ENCODE results near the gene LSM7. TPM values are rescaled to one million over a fixed set of nuclear protein-coding genes. Genes with fewer than 3 reads are reported as not detected.

The LSM7 gene
- total RNA-seq, 4 donors from 2014 or later, result 59.8 to 152 (median 109) TPM

DNA sequence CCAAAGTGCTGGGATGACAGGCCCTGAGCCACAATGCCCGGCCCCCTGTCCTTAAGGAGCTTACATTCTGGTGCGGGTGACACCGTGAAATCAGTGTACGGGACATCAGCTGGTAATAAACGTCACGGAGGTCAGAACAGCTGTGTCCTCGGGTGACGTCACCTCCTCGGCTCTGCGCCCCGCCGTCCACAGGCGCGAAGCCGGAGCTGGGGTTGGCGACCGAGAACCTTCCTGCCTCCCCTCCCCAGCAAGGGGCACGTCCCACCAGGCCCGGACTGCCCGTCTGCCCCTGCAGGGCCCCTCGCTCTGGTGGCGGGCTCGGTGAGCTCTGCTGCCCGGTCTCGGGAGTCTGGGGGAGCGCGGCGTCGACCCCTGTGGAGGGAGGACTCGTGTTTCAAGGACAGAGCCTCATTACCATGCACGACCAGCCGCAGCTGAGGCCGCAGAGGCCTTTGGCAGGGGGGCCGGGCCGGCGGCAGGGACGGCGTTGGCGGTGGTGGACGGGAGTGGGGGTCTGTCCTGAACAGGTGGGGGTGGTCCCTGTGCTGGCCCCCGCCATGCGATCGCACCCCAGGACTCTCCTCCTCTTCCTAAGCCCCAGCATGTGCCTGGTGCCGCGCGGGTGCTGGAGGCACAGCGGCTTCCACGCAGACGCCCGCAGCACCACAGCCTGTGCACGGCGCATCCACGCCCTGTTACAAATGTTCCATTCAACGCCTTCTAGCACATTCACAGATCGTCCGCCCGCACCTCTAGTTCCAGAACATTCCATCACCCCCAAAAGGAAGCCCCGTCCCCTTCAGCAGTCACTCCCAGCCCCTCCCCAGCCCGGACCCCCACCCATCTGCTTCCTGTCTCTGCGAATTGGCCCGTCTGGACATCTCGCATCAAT, 25.8 kb downstream of the LSM7 start:
- no peaks in the 10 kb centered on the region for H3K9me3 ChIP-seq
- H3K27ac ChIP-seq, result peak overlapping the region in 2 of 4 donors; percentile 17 to 73
- DNase-seq, result peak in 2 of 3 donors; percentile 77 to 83
- H3K27me3 ChIP-seq, result peaks cover 0 to 9% of the 10 kb centered on the region in 2 donors
- TF ChIP-seq POLR2A (IDR thresholded peaks at IDR 0.05), result no peak
- TF ChIP-seq CTCF (IDR thresholded peaks at IDR 0.05), result no peak
- no peaks in the 10 kb centered on the region for H3K36me3 ChIP-seq
- peak overlapping the region in 3 of 4 donors; percentile 3 to 32 (median 24) for H3K4me3 ChIP-seq
- H3K4me1 ChIP-seq, result peaks cover 0 to 20% (median 9%) of the 10 kb centered on the region in 4 donors

GRCh38 chr19:2300533-2300932, 27.9 kb downstream of the LSM7 start:
- peaks cover 0 to 3% (median 0%) of the 10 kb centered on the region in 4 donors for H3K9me3 ChIP-seq
- DNase-seq, result no peak
- H3K4me3 ChIP-seq, result no peak overlapping the region
- peaks cover 0 to 16% (median 8%) of the 10 kb centered on the region in 4 donors for H3K4me1 ChIP-seq
- peak overlapping the region in 1 of 4 donors; percentile 58 for H3K27ac ChIP-seq
- H3K36me3 ChIP-seq, result no peaks in the 10 kb centered on the region
- no peaks in the 10 kb centered on the region for H3K27me3 ChIP-seq
- TF ChIP-seq CTCF (IDR thresholded peaks at IDR 0.05) (no peak), POLR2A (IDR thresholded peaks at IDR 0.05) (no peak)

GRCh38 chr19:2296141-2296540, 32.2 kb downstream of the LSM7 start:
- Histone ChIP-seq H3K9me3 (peaks cover 0 to 3% (median 0%) of the 10 kb centered on the region in 4 donors), H3K27ac (no peak overlapping the region), H3K4me1 (peaks cover 0 to 21% (median 10%) of the 10 kb centered on the region in 4 donors), H3K27me3 (peaks cover 0 to 6% of the 10 kb centered on the region in 2 donors), H3K4me3 (no peak overlapping the region), H3K36me3 (no peaks in the 10 kb centered on the region)
- TF ChIP-seq POLR2A (IDR thresholded peaks at IDR 0.05), result no peak
- no peak for TF ChIP-seq CTCF (IDR thresholded peaks at IDR 0.05)
- DNase-seq, result no peak

DNA sequence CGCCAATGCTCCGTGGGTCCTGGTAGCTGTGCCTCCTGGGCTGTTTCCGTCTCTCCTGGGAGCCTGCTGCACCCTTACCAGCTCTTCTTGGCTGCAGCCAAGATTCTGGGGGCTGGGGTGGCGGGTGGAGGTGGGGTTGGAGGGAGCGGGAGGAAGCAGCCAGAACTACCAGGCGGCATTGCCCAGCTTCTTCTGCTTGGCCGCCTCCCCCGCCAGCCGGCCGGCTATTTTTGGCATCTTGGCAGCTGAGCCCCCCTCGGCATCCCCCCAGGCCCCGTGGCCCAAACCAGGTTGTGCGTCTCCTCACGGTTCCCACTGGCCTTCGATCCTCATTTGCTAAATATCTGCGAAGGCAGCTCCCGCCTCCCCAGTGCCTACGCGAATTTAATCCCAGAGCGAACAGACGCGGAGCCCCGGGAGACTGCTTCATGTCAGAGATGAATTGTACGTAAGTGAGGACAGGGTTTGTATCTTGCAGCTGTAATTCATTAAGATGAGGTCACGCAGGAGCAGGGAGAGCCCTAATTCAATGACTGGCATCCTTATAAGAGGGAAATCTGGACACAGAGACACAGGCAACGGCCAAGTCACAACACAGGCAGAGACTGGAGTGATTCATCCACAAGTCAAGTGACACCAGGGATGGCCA, 33.6 kb downstream of the LSM7 start:
- peaks cover 0 to 3% (median 0%) of the 10 kb centered on the region in 4 donors for H3K9me3 ChIP-seq
- peaks cover 0 to 19% of the 10 kb centered on the region in 2 donors for H3K27me3 ChIP-seq
- TF ChIP-seq CTCF (IDR thresholded peaks at IDR 0.05), result no peak
- no peak for TF ChIP-seq POLR2A (IDR thresholded peaks at IDR 0.05)
- no peak overlapping the region for H3K4me3 ChIP-seq
- H3K27ac ChIP-seq, result peak overlapping the region in 2 of 4 donors; percentile 3 to 43
- H3K36me3 ChIP-seq, result no peaks in the 10 kb centered on the region
- no peak for DNase-seq
- peaks cover 0 to 33% (median 14%) of the 10 kb centered on the region in 4 donors for H3K4me1 ChIP-seq

GRCh38 chr19:2291185-2291751, 37.1 kb downstream of the LSM7 start:
- Histone ChIP-seq H3K4me3 (peak overlapping the region; percentile 47 to 84 (median 59)), H3K36me3 (no peaks in the 10 kb centered on the region), H3K9me3 (peaks cover 0 to 3% (median 0%) of the 10 kb centered on the region in 4 donors), H3K27ac (peak overlapping the region in 2 of 4 donors; percentile 88 to 97), H3K27me3 (peaks cover 0 to 28% of the 10 kb centered on the region in 2 donors), H3K4me1 (peaks cover 0 to 47% (median 30%) of the 10 kb centered on the region in 4 donors)
- peak in 1 of 6 experiments; percentile 6 for TF ChIP-seq CTCF (IDR thresholded peaks at IDR 0.05)
- no peak for TF ChIP-seq POLR2A (IDR thresholded peaks at IDR 0.05)
- DNase-seq, result no peak
